GM12801 (cell line): ENCODE measurements around the gene ATG10.

Experiments
- TF ChIP-seq, protein P1 (sequence below): IDR thresholded peaks from one replicate; pipeline ENCODE4 v1.5.1; 2011; ENCODE audit warnings: control low read depth; ENCODE audit not compliant: insufficient read length; ENCODE audit errors: extremely low read depth

The ATG10 gene

GRCh38 chr5:82149434-82149833, 177.6 kb downstream of the ATG10 start:
- TF ChIP-seq, protein P1, sequence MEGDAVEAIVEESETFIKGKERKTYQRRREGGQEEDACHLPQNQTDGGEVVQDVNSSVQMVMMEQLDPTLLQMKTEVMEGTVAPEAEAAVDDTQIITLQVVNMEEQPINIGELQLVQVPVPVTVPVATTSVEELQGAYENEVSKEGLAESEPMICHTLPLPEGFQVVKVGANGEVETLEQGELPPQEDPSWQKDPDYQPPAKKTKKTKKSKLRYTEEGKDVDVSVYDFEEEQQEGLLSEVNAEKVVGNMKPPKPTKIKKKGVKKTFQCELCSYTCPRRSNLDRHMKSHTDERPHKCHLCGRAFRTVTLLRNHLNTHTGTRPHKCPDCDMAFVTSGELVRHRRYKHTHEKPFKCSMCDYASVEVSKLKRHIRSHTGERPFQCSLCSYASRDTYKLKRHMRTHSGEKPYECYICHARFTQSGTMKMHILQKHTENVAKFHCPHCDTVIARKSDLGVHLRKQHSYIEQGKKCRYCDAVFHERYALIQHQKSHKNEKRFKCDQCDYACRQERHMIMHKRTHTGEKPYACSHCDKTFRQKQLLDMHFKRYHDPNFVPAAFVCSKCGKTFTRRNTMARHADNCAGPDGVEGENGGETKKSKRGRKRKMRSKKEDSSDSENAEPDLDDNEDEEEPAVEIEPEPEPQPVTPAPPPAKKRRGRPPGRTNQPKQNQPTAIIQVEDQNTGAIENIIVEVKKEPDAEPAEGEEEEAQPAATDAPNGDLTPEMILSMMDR: no peak

GRCh38 chr5:82150559-82150958, 178.7 kb downstream of the ATG10 start:
- TF ChIP-seq, protein P1: no peak

DNA sequence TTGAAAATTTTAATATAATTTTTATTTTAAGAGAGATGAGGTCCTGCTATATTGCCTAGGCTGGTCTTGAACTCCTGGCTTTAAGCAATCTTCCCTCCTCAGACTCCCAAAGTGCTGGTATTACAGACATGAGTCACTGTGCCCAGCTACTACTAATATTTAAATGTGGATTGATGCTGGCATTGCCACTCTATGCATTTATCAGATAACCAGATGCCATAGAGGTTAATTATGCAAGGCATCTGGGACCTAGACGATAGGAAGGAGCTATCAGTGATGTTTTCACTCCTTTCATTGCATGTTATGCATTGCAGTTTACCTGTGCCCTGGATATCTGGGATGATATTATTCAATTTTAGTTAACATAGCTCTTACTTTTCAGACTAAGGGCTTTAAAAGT, 179.4 kb downstream of the ATG10 start:
- TF ChIP-seq, protein P1: no peak

GRCh38 chr5:82151662-82152061, 179.8 kb downstream of the ATG10 start:
- TF ChIP-seq, protein P1: no peak

DNA sequence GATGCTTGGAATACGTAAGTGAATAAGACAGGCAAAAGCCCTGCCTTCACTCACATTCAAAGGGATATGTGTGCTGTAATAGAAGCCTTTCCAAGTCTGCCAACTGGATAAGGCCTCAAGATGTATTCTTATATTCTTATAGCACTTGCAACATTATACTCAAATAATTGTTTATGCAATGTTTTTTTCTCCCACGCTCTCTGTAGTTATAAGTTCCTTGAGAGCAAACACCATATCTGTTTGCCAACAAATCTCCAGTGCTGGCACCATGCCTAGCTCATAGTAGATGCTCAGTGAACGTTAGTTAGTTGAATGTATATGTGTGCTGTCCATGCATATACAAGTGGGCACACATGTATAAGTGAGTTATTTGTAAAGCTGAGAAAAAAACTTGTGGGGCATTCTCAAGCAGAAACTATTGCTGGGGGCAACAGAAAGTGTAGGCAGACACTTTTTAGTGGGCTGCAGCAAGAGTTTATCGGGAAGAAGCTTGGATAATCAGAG, 181.2 kb downstream of the ATG10 start:
- TF ChIP-seq, protein P1: no peak

DNA sequence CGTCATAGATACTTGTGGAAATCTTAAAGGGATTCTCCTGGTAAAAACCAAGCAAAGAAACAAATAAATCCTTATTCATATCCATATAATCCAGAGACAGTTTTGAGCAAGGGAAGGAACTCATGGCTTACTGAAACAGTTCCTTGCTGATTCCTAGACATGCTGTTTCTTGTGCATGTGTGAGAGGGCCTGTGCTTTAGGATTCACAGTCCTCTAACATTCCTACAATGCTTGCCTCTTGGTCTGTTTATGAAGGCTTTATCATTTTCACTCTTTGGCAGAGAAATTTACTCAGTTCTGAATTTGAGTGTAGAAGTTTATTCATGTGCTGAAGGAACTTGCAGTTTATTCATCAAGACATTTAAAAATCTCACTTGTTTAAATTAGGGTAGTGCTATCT, 183.0 kb downstream of the ATG10 start:
- TF ChIP-seq, protein P1: no peak

DNA sequence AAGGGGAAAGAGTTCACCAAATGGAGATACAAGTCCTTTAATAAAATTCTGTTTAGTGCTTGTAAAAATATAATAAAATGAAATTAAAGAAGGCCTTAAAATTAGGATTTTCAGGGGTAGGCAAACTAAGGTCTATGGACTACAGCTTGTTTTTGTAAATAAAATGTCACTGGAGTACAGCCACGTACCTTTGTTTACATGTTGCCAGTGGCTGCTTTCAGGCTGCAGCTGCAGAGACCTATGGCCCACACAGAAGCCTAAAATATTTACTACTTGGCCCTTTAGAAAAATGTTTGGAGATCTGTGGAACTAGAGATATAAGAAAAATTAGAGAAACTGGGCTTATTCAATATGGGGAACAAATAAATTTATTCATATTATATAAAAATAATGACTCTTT, 183.5 kb downstream of the ATG10 start:
- TF ChIP-seq, protein P1: no peak

DNA sequence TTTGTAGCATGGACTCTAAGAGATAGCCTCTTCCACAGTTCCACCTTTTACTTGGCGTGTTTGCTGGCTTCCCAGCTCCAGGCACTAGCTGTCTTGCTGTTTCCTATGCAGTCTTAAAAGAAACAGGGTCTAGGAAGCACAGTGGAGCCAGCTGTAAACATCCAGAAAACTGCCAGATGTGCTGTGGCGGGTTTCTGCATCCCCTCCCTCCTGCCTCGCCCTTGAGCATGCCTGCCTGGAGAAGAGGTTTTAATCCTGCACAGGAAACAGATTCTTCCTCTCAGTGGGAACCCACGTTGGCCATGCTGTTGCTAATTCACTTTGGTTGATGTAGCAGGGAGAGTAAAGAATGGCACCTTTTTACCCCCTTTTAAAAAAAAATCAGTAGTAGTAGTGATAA, 185.1 kb downstream of the ATG10 start:
- TF ChIP-seq, protein P1: no peak
